Activated naive CD4-positive, alpha-beta T cell treated with anti-CD3 and anti-CD28 coated beads, Interleukin-2, amount 50 U/mL, for 16 hours (primary cell): ENCODE measurements around the gene SLC5A6.
"Not testable (repeated sequence)": the region's sequence is repeated elsewhere in the genome, so short reads cannot be mapped to it uniquely, and the experiment has no call there.

ENCODE experiments used
- DNase-seq: peaks from one replicate; pipeline ENCODE4 v3.0.0-alpha.2; 2020

Gene SLC5A6

GRCh38 chr2:27202854-27203253 is 9.2 kb downstream of the SLC5A6 start:
- no peak for DNase-seq

GRCh38 chr2:27201675-27202074 is 10.4 kb downstream of the SLC5A6 start:
- DNase-seq = no peak

GRCh38 chr2:27199241-27199640 is 12.8 kb downstream of the SLC5A6 start:
- no peak for DNase-seq

- no peak for DNase-seq
Observed at GRCh38 chr2:27198627-27199026, 13.4 kb downstream of the SLC5A6 start.

- not testable (repeated sequence) for DNase-seq
Observed at GRCh38 chr2:27198068-27198467, 14.0 kb downstream of the SLC5A6 start.

- not testable (repeated sequence) for DNase-seq
Observed at GRCh38 chr2:27195799-27196198, 16.3 kb downstream of the SLC5A6 start.

GRCh38 chr2:27194538-27195354 is 17.3 kb downstream of the SLC5A6 start:
- DNase-seq = no peak

- DNase-seq = peak; percentile 25
Observed at GRCh38 chr2:27191070-27191829, 20.8 kb downstream of the SLC5A6 start.

GRCh38 chr2:27189989-27190388 is 22.1 kb downstream of the SLC5A6 start:
- DNase-seq = no peak

- no peak for DNase-seq
Observed at GRCh38 chr2:27186613-27187345, 25.3 kb downstream of the SLC5A6 start.

GRCh38 chr2:27185331-27186026 is 26.6 kb downstream of the SLC5A6 start:
- no peak for DNase-seq

GRCh38 chr2:27184115-27184514 is 28.0 kb downstream of the SLC5A6 start:
- DNase-seq = no peak

GRCh38 chr2:27182346-27182745 is 29.7 kb downstream of the SLC5A6 start:
- no peak for DNase-seq

- no peak for DNase-seq
Observed at GRCh38 chr2:27179344-27180000, 32.6 kb downstream of the SLC5A6 start.

GRCh38 chr2:27178469-27178868 is 33.6 kb downstream of the SLC5A6 start:
- DNase-seq = no peak

GRCh38 chr2:27177441-27178351 is 34.4 kb downstream of the SLC5A6 start:
- no peak for DNase-seq

- not testable (repeated sequence) for DNase-seq
Observed at GRCh38 chr2:27175781-27176180, 36.3 kb downstream of the SLC5A6 start.

- DNase-seq = no peak
Observed at GRCh38 chr2:27175330-27175729, 36.7 kb downstream of the SLC5A6 start.

GRCh38 chr2:27174638-27175037 is 37.4 kb downstream of the SLC5A6 start:
- DNase-seq = no peak

GRCh38 chr2:27171351-27171848 is 40.7 kb downstream of the SLC5A6 start:
- DNase-seq = no peak
